OCI-LY7 (cell line): ENCODE measurements around the gene MARK3.

Experiments used
- CTCF ChIP-seq: fragments of 200-600 bp; sonication (generic); conservative IDR thresholded peaks from 2 replicates; pipeline ENCODE4 v1.5.1; 2014; ENCODE audit warnings: mild to moderate bottlenecking, antibody characterized with exemption, low read length, moderate library complexity, mixed read lengths
- EZH2phosphoT487 ChIP-seq: fragments of 200-600 bp; sonication (generic); IDR thresholded peaks from 2 replicates; pipeline ENCODE4 v1.6.1; 2018; ENCODE audit warnings: low read depth, borderline replicate concordance, mild to moderate bottlenecking, mixed run types, antibody characterized with exemption, low read length, moderate library complexity, mixed read lengths

GRCh38 chr14:103503296-103503695, 118.1 kb downstream of the MARK3 start:
- TF ChIP-seq CTCF (no peak), EZH2phosphoT487 (no peak)
